Caco-2 (cell line): ENCODE measurements around the gene APBA3. TPM values are rescaled to one million over a fixed set of nuclear protein-coding genes. Genes with fewer than 3 reads are reported as not detected.

Source experiments
- BruUV-seq: library from RNA; stranded (reverse); fragments of 400-500 nt; replicated peaks from 2 replicates; lab custom pipeline; 2021; lab: Mats Ljungman, UMichigan
- CTCF ChIA-PET: fragments of 300-600 bp; sonication (Branson Sonifier 250); formaldehyde crosslinking; loops from one replicate; lab custom pipeline; 2022; ENCODE audit warnings: antibody characterized with exemption; lab: Charles Lee
- POLR2A ChIA-PET: fragments of 300-600 bp; sonication (Branson Sonifier 250); formaldehyde crosslinking; loops from one replicate; lab custom pipeline; 2022; ENCODE audit warnings: antibody characterized with exemption; lab: Charles Lee
- DNase-seq, 2 experiments: peaks; one replicate each; pipeline versions ENCODE4 v3.0.0 to v3.0.0-alpha.2; 2020 to 2022
- H3K27me3 ChIP-seq: replicated peaks from 2 replicates; pipeline ENCODE4 v1.6.0; 2011; ENCODE audit warnings: low read length; ENCODE audit not compliant: control insufficient read depth, insufficient read depth
- H3K36me3 ChIP-seq: 2 replicates; pipeline ENCODE4 v1.5.1; 2011; ENCODE audit warnings: low read length; ENCODE audit not compliant: control insufficient read depth, insufficient read depth
- H3K4me1 ChIP-seq: fragments of 250-450 bp; sonication (Bioruptor Pico); 2 replicates; pipeline ENCODE4 v1.5.1; 2020; ENCODE audit warnings: mild to moderate bottlenecking
- H3K4me3 ChIP-seq: 2 replicates; pipeline ENCODE4 v1.5.1; 2011; ENCODE audit warnings: low read depth, mild to moderate bottlenecking, control low read depth, low read length
- H3K9me3 ChIP-seq: fragments of 250-450 bp; sonication (Bioruptor Pico); 2 replicates; pipeline ENCODE4 v1.5.1; 2020; ENCODE audit warnings: mild to moderate bottlenecking, moderate library complexity
- H3K27ac Mint-ChIP-seq: one replicate; pipeline ENCODE4 v1.8.0; 2022; ENCODE audit warnings: mixed read lengths; ENCODE audit not compliant: unreplicated experiment
- H3K27me3 Mint-ChIP-seq: one replicate; pipeline ENCODE4 v1.8.0; 2022; ENCODE audit warnings: mixed read lengths; ENCODE audit not compliant: insufficient read depth, unreplicated experiment
- H3K36me3 Mint-ChIP-seq: one replicate; pipeline ENCODE4 v1.8.0; 2022; ENCODE audit warnings: mild to moderate bottlenecking, mixed read lengths; ENCODE audit not compliant: insufficient read depth, unreplicated experiment
- H3K4me1 Mint-ChIP-seq: one replicate; pipeline ENCODE4 v1.8.0; 2022; ENCODE audit warnings: low read depth, mixed read lengths; ENCODE audit not compliant: unreplicated experiment
- H3K4me3 Mint-ChIP-seq: one replicate; pipeline ENCODE4 v1.8.0; 2022; ENCODE audit warnings: mild to moderate bottlenecking, moderate library complexity, mixed read lengths; ENCODE audit not compliant: unreplicated experiment
- H3K9me3 Mint-ChIP-seq: one replicate; pipeline ENCODE4 v1.8.0; 2022; ENCODE audit warnings: mixed read lengths; ENCODE audit not compliant: unreplicated experiment
- intact Hi-C: fragments of 100-400 bp; cut with micrococcal nuclease; formaldehyde crosslinking; loops from one replicate; pipeline ENCODE4 v1.10.0; 2022; ENCODE audit not compliant: unreplicated experiment
- total RNA-seq: library from RNA; stranded (reverse); gene quantifications from 2 replicates; pipeline ENCODE4 v1.2.3, GENCODE V29; 2022
- TF ChIP-seq, protein P1 (sequence below), 2 experiments: fragments of 200-600 bp in 1 of 2; IDR thresholded peaks; 1 replicate in 1 of 2; 2 replicates in 1 of 2; pipeline versions ENCODE4 v1.5.1 to v1.8.0; 2011 to 2022; ENCODE audit warnings: antibody characterized with exemption in 1 of 2, control low read depth in 1 of 2, inconsistent platforms in 1 of 2, low read depth in 1 of 2, low read length in 1 of 2, mild to moderate bottlenecking in 1 of 2, moderate library complexity in 1 of 2; ENCODE audit not compliant: insufficient read depth in 1 of 2, severe bottlenecking in 1 of 2, unreplicated experiment in 1 of 2

The APBA3 gene
- total RNA-seq, 1 experiment from 2014 or later: 22.1 TPM

DNA sequence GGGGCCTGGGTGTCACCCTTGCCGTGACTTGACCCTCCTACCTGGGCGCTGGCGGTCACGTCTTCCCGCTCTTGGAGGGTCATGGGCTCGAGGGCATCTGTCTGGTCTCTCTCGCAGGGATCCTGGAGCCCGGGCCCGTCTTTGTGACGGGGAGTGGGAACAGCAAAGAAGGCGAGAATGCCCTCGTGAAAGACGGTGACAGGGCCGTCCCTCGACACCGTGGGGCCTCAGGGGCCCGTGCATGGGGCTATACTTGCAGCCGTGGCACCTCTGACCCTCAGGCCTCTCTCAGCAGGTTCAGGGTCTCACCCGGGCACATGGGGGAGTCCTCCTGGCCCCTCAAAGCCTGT lies 45.6 kb upstream of the APBA3 start:
- no peaks in the 10 kb centered on the region for H3K27me3 Mint-ChIP-seq

DNA sequence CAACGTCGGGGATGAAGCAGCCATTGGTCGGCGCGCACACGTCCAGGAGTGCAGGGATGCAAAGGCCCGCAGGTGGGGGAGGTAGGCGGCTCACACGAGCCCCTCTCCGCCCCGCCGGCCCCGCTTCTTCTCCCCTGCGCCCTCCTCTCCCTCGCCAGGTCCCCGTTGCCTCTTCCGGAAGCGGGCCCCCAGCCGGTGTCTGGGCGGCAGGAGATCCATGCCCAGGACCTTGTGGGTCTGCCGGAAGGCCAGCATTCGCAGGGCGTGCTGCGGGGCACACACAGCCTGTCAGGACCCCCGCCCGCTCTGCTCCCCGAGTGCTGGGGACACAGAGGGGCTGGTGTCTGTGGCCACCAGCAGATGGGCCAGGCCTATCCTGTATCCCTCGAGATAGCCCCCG lies 44.4 kb upstream of the APBA3 start:
- ChIA-PET POLR2A (no interaction called here), CTCF (no interaction called here)
- no peaks in the 10 kb centered on the region for H3K36me3 Mint-ChIP-seq
- Histone ChIP-seq H3K4me1 (no peaks in the 10 kb centered on the region), H3K4me3 (no peak overlapping the region), H3K36me3 (no peaks in the 10 kb centered on the region), H3K9me3 (no peaks in the 10 kb centered on the region), H3K27me3 (no peaks in the 10 kb centered on the region; the same call in 1 of the 2 replicates)
- intact Hi-C loops: no loop called here
- H3K27me3 Mint-ChIP-seq: no peaks in the 10 kb centered on the region
- H3K27ac Mint-ChIP-seq: no peak overlapping the region
- BruUV-seq: no TSS peak
- DNase-seq: no peak
- TF ChIP-seq, protein P1, sequence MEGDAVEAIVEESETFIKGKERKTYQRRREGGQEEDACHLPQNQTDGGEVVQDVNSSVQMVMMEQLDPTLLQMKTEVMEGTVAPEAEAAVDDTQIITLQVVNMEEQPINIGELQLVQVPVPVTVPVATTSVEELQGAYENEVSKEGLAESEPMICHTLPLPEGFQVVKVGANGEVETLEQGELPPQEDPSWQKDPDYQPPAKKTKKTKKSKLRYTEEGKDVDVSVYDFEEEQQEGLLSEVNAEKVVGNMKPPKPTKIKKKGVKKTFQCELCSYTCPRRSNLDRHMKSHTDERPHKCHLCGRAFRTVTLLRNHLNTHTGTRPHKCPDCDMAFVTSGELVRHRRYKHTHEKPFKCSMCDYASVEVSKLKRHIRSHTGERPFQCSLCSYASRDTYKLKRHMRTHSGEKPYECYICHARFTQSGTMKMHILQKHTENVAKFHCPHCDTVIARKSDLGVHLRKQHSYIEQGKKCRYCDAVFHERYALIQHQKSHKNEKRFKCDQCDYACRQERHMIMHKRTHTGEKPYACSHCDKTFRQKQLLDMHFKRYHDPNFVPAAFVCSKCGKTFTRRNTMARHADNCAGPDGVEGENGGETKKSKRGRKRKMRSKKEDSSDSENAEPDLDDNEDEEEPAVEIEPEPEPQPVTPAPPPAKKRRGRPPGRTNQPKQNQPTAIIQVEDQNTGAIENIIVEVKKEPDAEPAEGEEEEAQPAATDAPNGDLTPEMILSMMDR (IDR thresholded peaks at IDR 0.05; ENCODE audit: insufficient read depth in 1 of 2, low read depth in 1 of 2, low read length in 1 of 2, severe bottlenecking in 1 of 2, unreplicated experiment in 1 of 2): no peak
- no peaks in the 10 kb centered on the region for H3K4me1 Mint-ChIP-seq
- no peaks in the 10 kb centered on the region for H3K9me3 Mint-ChIP-seq
- H3K4me3 Mint-ChIP-seq: no peak overlapping the region

More for the DNA sequence above, 45.6 kb upstream of the APBA3 start:
- Histone ChIP-seq H3K9me3 (no peaks in the 10 kb centered on the region), H3K36me3 (no peaks in the 10 kb centered on the region), H3K27me3 (no peaks in the 10 kb centered on the region), H3K4me1 (no peaks in the 10 kb centered on the region), H3K4me3 (no peak overlapping the region)
- no peak overlapping the region for H3K27ac Mint-ChIP-seq
- TF ChIP-seq, protein P1 (IDR thresholded peaks at IDR 0.05; ENCODE audit: insufficient read depth in 1 of 2, low read depth in 1 of 2, low read length in 1 of 2, severe bottlenecking in 1 of 2, unreplicated experiment in 1 of 2): no peak
- POLR2A ChIA-PET: no interaction called here
- no peak overlapping the region for H3K4me3 Mint-ChIP-seq
- no peak for DNase-seq
- H3K4me1 Mint-ChIP-seq: no peaks in the 10 kb centered on the region
- CTCF ChIA-PET: no interaction called here
- intact Hi-C loops: no loop called here
- no TSS peak for BruUV-seq
- no peaks in the 10 kb centered on the region for H3K36me3 Mint-ChIP-seq
- no peaks in the 10 kb centered on the region for H3K9me3 Mint-ChIP-seq

DNA sequence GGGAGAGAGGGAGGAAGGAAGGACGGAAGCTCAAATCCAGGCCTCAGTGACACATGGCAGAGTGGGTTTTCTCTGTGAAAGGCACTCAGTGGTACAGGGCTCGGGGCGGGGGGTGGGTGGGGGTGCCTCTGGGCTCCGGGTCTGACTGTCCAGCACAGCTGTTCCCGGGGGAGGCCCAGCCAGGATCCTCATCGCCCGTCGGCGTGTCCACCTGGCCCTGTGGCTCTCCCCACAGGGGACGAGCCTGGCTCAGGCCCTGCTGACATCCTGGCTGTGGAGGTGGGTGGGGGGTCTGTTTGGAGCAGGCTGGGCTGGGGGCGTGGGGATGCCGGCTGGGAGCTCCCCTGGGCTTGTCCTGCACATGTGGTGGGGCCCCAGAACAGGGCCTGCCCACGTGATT lies 42.9 kb upstream of the APBA3 start:
- no peak for DNase-seq
- Mint-ChIP-seq H3K9me3 (no peaks in the 10 kb centered on the region), H3K27ac (no peak overlapping the region), H3K4me3 (no peak overlapping the region), H3K4me1 (no peaks in the 10 kb centered on the region), H3K27me3 (peaks cover 3% of the 10 kb centered on the region), H3K36me3 (no peaks in the 10 kb centered on the region)
- POLR2A ChIA-PET: no interaction called here
- BruUV-seq: no TSS peak
- H3K4me3 ChIP-seq: no peak overlapping the region
- no peaks in the 10 kb centered on the region for H3K4me1 ChIP-seq
- CTCF ChIA-PET: interaction anchor here (0.6 kb wide), 1 partner anchor 72 kb away, joined by 4 read pairs; no protein-coding TSS in a partner anchor
- no peaks in the 10 kb centered on the region; the same call in 1 of the 2 replicates for H3K27me3 ChIP-seq
- H3K36me3 ChIP-seq: no peaks in the 10 kb centered on the region
- no peaks in the 10 kb centered on the region for H3K9me3 ChIP-seq
- TF ChIP-seq, protein P1 (IDR thresholded peaks at IDR 0.05; ENCODE audit: insufficient read depth in 1 of 2, low read depth in 1 of 2, low read length in 1 of 2, severe bottlenecking in 1 of 2, unreplicated experiment in 1 of 2): no peak
- intact Hi-C loops: no loop called here
